KBM-7 (cell line): ENCODE measurements around the gene LTBR.

ENCODE experiments used
- DNase-seq: peaks from one replicate; pipeline ENCODE4 v3.0.0-alpha.2; 2015
- in situ Hi-C: fragments of 300-500 bp; cut with MboI; formaldehyde crosslinking; loops from 2 replicates; pipeline ENCODE4 v1.14.3; 2020; ENCODE audit warnings: low sequenced_read_pairs, low pct_unique_long_range_greater_than_20kb, mixed read lengths

The LTBR gene

DNA sequence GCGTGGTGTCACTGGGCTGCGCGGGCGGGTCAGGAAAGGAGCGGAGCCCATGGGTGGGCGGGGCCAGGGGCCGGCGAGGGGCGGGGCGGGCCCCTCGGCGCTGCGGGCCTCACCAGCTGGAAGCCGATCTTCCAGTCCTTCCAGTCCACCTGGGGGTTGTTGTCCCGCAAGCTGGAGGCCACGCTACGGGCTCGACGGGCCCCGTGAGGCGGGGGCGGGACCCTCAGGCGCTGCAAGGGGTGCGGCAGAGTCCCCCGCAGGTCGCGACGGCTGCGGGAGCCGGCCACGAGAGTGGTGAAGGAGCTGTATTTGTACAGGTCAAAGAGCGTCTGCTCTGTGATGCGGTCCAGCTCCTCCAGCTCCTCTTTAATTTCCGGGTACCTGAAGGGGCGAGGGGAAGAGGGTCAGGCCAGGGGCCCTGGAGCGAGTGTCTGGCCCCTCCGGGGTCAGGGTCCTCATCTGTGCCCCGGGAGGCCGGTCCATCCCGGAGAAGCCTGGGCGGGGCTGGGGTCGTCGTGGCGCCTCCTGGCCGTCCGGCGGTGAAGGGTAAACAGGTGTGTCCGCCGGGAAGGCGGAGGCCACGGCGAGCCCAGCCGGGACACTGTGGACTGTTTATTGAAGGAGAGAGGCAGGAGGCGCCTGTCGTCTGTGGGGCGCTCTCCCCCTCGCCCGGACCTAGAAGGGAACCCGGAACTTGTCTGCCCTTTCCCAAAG, 20.5 kb upstream of the LTBR start:
- in situ Hi-C loops = no loop called here
- no peak for DNase-seq

GRCh38 chr12:6364044-6364374, 20.0 kb upstream of the LTBR start:
- no peak for DNase-seq
- in situ Hi-C loops = no loop called here

DNA sequence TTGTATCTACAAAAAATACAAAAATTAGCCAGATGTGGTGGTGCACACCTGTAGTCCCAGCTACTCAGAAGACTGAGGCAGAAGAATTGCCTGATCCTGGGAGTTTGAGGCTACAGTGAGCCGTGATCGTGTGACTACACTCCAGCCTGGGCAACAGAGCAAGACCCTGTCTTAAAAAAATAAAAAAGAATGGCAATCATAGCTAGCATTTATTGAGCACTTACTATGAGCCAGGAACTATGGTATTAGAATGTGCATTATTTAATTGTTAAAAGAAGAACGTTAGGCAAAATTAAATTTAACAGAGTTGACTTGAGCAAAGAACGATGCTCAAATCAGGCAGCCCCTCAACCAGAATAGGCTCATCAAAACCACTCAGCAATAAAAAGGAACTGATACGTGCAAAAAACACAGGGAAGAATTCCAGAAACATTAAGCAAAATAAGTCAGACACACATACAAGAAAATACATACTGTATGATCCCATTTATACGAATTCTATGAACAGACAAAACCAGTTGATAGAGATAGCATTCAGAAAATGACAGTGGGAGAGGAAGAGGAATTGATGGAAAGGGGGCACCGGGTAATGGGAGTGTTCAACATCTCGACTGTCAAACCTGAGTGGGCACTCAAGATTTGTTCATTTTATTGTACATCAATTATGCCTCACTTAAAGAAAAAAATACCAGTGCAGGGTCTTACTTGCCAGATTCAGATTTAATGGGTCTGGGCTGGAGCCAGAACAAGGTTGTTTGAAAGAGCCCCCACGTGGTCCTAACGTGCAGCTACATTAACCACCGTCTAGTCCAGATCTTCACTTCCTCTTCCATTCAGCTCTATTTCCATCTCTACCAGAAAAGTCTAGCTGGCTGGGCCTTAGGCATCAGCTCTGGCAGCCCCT, 16.6 kb upstream of the LTBR start:
- DNase-seq = peak; percentile 88
- in situ Hi-C loops = no loop called here

DNA sequence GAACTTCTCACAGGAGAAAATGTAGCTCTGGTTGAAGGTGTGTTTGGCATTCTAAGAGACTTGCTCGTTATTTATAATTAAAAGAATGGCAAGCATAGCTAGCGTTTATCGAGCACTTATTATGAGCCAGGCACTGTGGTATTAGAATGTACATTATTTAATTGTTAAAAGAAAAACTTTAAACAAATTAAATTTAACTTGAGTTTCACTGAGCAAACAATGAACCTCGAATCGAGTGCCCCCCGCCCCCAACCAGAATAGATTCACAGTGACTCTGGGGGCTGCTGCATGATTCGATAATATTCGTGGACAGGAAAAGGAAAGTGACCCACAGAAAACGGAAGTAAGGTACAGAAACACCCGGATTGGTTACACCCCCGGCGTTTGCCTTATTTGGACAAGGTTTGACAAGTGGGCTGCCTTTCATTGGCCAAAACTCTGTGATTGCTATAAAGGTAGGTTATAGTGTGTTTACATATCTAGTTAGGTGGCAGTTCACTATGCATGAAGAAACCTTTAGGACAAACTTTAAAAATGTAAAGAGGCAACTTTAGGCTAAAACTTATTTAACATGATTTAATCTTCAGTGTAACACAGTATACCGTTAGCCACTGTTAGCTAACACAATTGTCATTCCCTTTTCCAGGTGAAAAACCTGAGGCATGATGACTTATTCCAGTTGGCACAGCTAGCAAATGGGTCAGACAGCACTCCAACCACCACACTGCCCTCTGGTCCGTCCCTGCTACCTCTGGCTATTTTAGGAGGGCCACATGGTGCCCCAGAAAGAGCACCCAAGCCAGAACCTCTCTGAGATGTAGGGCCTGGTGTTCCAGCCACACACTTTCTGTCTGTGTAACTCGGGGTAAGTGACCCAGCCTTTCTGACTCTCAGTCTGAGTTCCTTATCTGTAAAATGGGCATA, 15.7 kb upstream of the LTBR start:
- DNase-seq = peak; percentile 67
- in situ Hi-C loops = no loop called here

GRCh38 chr12:6368906-6369525, 14.9 kb upstream of the LTBR start:
- no peak for DNase-seq
- in situ Hi-C loops = no loop called here

DNA sequence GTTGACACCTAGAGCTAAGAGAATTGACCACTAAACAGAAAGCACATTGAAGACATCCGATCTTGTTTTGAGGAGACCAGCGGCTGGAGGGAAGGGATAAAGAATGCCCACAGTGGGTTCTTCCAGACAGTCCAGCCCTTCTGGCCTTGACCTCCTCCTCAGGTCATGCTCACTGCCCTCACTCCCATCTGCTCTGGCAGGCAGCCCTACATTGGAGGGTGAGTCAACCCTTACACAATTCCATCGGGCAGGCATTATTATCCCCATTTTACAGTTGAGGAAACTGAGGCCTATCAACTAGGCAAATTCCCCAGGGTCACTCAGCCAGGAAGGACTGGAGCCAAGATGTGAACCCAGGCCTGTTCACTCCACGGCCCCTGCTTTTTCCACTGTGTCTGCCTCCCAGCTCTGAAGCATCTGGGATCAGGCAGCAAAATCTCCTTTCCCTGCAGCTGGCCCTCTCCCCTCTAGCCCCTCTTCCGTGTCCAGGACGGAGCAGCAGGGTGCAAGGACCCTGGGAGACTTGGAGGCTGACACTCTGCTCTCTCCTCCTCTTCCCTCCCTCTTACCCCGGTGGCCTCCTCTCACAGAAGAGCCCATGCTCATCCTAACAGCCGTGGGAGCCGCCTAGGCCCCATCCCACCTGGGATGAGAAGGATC, 13.9 kb upstream of the LTBR start:
- no peak for DNase-seq

DNA sequence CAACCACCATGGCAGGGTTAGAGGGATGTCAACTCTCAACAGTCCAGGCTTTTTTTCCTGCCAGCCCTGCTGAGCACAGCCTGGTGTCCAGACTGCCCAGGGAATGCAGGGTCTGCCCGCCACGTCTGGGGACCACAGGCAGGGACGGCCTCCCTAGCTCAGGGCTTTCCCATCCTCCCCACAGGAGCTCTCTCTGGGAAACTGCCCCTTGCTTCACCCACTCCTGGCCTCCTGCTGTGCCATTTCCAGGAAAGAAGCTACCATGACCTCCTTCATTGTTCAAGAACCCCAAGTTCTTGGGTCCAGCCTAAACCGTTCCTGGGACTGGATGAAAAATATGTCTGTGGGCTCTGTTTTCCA, 13.4 kb upstream of the LTBR start:
- in situ Hi-C loops = no loop called here
- no peak for DNase-seq

More for the DNA sequence above, 13.9 kb upstream of the LTBR start:
- in situ Hi-C loops = no loop called here

- in situ Hi-C loops = no loop called here
- peak; percentile 67 for DNase-seq
These were observed 12.8 kb upstream of the LTBR start for GRCh38 chr12:6370994-6371754.

- DNase-seq = peak; percentile 84
- in situ Hi-C loops = no loop called here
These were observed 11.5 kb upstream of the LTBR start for GRCh38 chr12:6372403-6373003.

GRCh38 chr12:6373022-6373787, 10.8 kb upstream of the LTBR start:
- in situ Hi-C loops = no loop called here
- DNase-seq = no peak

GRCh38 chr12:6374028-6374785, 9.8 kb upstream of the LTBR start:
- in situ Hi-C loops = no loop called here
- DNase-seq = no peak

DNA sequence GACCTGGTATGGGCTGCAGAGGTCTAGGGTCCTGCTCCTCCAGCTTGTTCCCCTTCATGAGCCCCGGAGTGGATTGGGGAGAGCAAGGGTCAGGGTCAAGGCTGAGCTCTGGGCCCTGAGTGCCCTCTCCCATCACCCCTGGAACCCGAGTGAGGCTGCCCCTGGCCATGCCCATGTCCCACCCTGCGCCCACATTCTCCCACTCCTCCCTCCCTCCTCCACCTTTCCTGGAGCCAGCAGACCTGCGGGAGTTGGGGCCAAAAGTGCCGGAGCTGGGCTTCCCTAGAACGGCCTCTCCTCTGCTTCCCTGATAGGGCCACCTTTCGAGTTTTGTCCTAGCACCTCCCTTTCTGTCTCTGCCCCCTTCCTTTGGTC, 9.2 kb upstream of the LTBR start:
- no peak for DNase-seq
- in situ Hi-C loops = no loop called here

DNA sequence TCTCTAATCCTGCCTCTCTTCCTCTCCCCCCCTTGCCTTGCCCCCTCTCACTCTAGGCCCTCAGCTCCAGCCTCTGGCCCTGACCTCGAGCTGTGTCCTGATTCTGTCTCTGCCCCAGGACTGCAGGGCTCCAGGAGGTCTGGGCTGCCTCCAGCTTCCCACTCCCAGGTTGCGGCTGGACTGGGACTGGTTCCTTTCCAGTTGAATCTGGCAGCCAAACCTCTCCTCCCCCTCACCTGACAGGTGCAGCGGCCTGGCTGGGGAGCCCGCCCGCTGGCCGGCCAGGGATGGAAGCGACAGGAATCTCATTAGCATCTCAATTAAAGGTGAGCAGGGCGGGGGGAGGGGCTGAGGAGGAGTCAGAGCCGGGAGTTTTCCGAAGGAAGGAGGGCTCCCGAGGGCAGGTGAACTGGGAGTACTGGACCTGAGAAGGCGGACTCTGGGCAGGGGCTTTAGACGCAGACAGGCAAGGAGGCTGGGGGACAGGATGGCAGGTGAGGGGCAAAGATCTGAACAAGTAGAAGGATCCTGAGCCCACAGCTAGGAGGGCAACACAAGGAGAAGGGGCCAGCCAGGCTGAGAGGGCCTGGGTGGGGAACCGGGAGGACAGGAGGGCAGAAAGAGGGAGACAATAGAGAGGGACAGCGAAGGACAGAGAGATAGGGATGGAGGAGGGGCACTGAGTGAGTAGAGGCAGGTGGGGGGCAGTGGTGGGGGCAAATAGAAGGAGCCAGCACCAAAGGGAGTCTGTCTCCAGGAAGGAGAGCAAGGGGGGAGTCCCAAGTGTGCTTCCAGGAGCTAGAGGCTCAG, 8.5 kb upstream of the LTBR start, which contains the start of gene SCNN1A:
TSS of gene SCNN1A (minus strand) at position 295 of the 810 bp plus-strand sequence. CDS start 780 bp downstream, outside the sequence.
- no peak for DNase-seq
- in situ Hi-C loops = no loop called here

DNA sequence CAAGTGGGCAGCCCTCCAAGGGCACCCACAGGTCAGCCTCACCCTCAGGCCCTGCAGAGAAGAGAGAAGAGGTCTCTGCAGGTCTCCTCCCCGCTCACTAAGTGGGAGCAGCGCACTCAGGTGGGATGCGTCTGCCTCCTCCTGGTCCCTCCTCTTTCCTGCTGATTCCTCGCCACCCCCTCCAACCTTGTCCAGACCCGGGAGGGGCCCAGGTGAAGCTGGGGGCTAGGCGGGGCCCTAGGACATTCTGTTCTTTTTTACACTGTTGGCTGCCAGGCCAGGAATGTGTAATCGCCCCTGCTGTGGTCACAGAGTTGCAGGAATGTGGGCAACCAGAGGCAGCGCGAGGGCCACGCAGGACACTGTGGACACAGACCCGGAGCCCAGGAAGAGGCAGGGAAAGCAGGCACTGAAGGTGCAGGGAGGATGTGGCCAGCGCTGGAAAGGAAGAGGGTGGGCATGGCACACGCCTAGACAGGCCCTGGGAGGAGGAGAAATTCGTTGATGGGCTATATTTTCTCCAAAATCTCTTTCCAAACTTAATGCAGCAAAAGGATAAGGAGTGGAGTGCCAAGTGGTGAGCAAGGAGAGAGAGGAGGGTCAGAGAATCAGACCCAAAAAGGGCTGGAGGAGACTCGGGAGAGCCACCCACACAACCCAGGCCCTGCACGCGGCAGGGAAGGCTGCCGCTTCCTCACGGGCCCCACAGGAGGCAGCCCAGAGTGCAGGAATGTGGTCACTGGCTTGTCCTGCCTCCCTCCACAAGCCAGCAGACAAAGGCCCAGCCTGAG, 7.7 kb upstream of the LTBR start:
- in situ Hi-C loops = no loop called here
- peak; percentile 72 for DNase-seq
